ENCODE results near the gene POLDIP3.

- TF ChIP-seq CTCF (IDR thresholded peaks at IDR 0.05) (no peak), POLR2A (IDR thresholded peaks at IDR 0.05) (no peak)
Observed at GRCh38 chr22:42604403-42604802, 10.3 kb downstream of the POLDIP3 start.
